ENCODE results near the gene ASGR1.
A peak's percentile ranks its signal among the peaks of the same experiment; 100 is the strongest.

ASGR1 gene

DNA sequence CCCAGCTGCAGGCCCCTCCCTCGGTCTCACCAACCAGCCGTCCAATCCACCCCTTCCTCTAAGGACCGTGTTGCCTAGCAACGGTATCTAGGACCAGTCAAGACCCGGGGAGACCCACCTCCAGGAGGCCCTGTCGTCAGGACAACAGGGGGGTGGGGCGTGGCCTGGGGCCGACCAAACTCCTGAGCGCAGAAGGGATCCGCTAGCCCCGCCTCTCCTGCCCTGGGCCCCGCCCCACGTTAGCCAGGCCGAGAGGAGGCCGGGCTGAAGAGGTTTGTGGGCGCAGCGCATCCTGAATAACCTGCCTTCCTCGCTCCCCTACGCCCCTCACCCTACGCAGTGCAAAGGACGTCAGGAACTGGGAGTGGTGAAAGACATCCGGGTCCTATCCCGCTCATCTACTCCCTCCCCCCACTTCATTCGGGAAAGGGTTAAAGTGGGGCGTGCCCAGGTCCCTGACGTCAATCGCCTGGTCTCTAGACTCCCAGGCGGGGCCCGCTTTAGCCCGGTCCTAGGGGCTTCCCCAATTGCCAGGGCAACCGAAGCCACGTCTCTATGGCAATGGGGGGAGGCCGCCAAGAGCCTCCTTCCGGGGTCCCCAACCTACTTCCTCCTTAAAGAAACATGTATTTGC, 25.8 kb upstream of the ASGR1 start (continued):
- TF ChIP-seq KLF10 (tag by site-specific recombination; IDR thresholded peaks at IDR 0.05), result peak; percentile 64; the same call in 1 of the 2 replicates
- TF ChIP-seq, protein P1, sequence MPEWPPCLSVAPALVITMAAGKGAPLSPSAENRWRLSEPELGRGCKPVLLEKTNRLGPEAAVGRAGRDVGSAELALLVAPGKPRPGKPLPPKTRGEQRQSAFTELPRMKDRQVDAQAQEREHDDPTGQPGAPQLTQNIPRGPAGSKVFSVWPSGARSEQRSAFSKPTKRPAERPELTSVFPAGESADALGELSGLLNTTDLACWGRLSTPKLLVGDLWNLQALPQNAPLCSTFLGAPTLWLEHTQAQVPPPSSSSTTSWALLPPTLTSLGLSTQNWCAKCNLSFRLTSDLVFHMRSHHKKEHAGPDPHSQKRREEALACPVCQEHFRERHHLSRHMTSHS (tag by site-specific recombination; IDR thresholded peaks at IDR 0.05), result no peak
- TF ChIP-seq ZNF629 (tag by site-specific recombination; IDR thresholded peaks at IDR 0.05), result peak; percentile 84
- TF ChIP-seq ZNF335 (tag by site-specific recombination; conservative IDR thresholded peaks at IDR 0.05), result peak; percentile 90
- TF ChIP-seq GLIS1 (tag by site-specific recombination; IDR thresholded peaks at IDR 0.05), result peak; percentile 51
- TF ChIP-seq ZNF341 (tag by site-specific recombination; IDR thresholded peaks at IDR 0.05; ENCODE audit: low read depth), result peak; percentile 28; the same call in 1 of the 2 replicates
- TF ChIP-seq SP2 (tag by site-specific recombination; IDR thresholded peaks at IDR 0.05), result peak; percentile 80
- TF ChIP-seq MYNN (tag by site-specific recombination; IDR thresholded peaks at IDR 0.05; ENCODE audit: borderline replicate concordance), result peak; percentile 84
- TF ChIP-seq, protein P2, sequence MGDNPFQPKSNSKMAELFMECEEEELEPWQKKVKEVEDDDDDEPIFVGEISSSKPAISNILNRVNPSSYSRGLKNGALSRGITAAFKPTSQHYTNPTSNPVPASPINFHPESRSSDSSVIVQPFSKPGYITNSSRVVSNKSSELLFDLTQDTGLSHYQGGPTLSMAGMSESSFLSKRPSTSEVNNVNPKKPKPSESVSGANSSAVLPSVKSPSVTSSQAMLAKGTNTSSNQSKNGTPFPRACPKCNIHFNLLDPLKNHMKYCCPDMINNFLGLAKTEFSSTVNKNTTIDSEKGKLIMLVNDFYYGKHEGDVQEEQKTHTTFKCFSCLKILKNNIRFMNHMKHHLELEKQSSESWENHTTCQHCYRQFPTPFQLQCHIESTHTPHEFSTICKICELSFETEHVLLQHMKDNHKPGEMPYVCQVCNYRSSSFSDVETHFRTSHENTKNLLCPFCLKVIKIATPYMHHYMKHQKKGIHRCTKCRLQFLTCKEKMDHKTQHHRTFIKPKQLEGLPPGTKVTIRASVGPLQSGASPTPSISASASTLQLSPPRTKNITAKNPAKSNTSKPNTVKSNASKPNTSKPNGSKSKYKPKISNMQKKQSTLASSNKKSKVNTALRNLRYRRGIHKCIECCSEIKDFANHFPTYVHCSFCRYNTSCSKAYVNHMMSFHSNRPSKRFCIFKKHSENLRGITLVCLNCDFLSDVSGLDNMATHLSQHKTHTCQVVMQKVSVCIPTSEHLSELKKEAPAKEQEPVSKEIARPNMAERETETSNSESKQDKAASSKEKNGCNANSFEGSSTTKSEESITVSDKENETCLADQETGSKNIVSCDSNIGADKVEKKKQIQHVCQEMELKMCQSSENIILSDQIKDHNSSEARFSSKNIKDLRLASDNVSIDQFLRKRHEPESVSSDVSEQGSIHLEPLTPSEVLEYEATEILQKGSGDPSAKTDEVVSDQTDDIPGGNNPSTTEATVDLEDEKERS (tag by site-specific recombination; IDR thresholded peaks at IDR 0.05), result no peak
- TF ChIP-seq GLIS2 (tag by site-specific recombination; IDR thresholded peaks at IDR 0.05), result peak; percentile 60; the same call in 1 of the 2 replicates
- TF ChIP-seq, protein P3, sequence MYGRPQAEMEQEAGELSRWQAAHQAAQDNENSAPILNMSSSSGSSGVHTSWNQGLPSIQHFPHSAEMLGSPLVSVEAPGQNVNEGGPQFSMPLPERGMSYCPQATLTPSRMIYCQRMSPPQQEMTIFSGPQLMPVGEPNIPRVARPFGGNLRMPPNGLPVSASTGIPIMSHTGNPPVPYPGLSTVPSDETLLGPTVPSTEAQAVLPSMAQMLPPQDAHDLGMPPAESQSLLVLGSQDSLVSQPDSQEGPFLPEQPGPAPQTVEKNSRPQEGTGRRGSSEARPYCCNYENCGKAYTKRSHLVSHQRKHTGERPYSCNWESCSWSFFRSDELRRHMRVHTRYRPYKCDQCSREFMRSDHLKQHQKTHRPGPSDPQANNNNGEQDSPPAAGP (tag by site-specific recombination; IDR thresholded peaks at IDR 0.05), result peak; percentile 77
- no peak for TF ChIP-seq ZNF112 (tag by site-specific recombination; IDR thresholded peaks at IDR 0.05)
- TF ChIP-seq, protein P4, sequence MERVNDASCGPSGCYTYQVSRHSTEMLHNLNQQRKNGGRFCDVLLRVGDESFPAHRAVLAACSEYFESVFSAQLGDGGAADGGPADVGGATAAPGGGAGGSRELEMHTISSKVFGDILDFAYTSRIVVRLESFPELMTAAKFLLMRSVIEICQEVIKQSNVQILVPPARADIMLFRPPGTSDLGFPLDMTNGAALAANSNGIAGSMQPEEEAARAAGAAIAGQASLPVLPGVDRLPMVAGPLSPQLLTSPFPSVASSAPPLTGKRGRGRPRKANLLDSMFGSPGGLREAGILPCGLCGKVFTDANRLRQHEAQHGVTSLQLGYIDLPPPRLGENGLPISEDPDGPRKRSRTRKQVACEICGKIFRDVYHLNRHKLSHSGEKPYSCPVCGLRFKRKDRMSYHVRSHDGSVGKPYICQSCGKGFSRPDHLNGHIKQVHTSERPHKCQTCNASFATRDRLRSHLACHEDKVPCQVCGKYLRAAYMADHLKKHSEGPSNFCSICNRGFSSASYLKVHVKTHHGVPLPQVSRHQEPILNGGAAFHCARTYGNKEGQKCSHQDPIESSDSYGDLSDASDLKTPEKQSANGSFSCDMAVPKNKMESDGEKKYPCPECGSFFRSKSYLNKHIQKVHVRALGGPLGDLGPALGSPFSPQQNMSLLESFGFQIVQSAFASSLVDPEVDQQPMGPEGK (tag by site-specific recombination; IDR thresholded peaks at IDR 0.05), result peak; percentile 89
- TF ChIP-seq, protein P5, sequence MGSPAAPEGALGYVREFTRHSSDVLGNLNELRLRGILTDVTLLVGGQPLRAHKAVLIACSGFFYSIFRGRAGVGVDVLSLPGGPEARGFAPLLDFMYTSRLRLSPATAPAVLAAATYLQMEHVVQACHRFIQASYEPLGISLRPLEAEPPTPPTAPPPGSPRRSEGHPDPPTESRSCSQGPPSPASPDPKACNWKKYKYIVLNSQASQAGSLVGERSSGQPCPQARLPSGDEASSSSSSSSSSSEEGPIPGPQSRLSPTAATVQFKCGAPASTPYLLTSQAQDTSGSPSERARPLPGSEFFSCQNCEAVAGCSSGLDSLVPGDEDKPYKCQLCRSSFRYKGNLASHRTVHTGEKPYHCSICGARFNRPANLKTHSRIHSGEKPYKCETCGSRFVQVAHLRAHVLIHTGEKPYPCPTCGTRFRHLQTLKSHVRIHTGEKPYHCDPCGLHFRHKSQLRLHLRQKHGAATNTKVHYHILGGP (tag by site-specific recombination; IDR thresholded peaks at IDR 0.05), result no peak
- TF ChIP-seq ZBTB8A (tag by site-specific recombination; IDR thresholded peaks at IDR 0.05), result peak; percentile 49
- TF ChIP-seq KLF16 (tag by site-specific recombination; IDR thresholded peaks at IDR 0.05), result peak; percentile 89
- TF ChIP-seq, protein P6, sequence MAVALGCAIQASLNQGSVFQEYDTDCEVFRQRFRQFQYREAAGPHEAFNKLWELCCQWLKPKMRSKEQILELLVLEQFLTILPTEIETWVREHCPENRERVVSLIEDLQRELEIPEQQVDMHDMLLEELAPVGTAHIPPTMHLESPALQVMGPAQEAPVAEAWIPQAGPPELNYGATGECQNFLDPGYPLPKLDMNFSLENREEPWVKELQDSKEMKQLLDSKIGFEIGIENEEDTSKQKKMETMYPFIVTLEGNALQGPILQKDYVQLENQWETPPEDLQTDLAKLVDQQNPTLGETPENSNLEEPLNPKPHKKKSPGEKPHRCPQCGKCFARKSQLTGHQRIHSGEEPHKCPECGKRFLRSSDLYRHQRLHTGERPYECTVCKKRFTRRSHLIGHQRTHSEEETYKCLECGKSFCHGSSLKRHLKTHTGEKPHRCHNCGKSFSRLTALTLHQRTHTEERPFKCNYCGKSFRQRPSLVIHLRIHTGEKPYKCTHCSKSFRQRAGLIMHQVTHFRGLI (tag by site-specific recombination; IDR thresholded peaks at IDR 0.05), result no peak
- peak; percentile 74 for TF ChIP-seq KLF1 (tag by site-specific recombination; IDR thresholded peaks at IDR 0.05)
- TF ChIP-seq, protein P7, sequence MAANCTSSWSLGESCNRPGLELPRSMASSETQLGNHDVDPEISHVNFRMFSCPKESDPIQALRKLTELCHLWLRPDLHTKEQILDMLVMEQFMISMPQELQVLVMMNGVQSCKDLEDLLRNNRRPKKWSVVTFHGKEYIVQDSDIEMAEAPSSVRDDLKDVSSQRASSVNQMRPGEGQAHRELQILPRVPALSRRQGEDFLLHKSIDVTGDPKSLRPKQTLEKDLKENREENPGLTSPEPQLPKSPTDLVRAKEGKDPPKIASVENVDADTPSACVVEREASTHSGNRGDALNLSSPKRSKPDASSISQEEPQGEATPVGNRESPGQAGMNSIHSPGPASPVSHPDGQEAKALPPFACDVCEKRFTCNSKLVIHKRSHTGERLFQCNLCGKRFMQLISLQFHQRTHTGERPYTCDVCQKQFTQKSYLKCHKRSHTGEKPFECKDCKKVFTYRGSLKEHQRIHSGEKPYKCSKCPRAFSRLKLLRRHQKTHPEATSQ (tag by site-specific recombination; IDR thresholded peaks at IDR 0.05), result no peak
- TF ChIP-seq, protein P8, sequence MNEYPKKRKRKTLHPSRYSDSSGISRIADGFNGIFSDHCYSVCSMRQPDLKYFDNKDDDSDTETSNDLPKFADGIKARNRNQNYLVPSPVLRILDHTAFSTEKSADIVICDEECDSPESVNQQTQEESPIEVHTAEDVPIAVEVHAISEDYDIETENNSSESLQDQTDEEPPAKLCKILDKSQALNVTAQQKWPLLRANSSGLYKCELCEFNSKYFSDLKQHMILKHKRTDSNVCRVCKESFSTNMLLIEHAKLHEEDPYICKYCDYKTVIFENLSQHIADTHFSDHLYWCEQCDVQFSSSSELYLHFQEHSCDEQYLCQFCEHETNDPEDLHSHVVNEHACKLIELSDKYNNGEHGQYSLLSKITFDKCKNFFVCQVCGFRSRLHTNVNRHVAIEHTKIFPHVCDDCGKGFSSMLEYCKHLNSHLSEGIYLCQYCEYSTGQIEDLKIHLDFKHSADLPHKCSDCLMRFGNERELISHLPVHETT (tag by site-specific recombination; IDR thresholded peaks at IDR 0.05), result peak; percentile 41; the same call in 1 of the 2 replicates
- TF ChIP-seq, protein P9, sequence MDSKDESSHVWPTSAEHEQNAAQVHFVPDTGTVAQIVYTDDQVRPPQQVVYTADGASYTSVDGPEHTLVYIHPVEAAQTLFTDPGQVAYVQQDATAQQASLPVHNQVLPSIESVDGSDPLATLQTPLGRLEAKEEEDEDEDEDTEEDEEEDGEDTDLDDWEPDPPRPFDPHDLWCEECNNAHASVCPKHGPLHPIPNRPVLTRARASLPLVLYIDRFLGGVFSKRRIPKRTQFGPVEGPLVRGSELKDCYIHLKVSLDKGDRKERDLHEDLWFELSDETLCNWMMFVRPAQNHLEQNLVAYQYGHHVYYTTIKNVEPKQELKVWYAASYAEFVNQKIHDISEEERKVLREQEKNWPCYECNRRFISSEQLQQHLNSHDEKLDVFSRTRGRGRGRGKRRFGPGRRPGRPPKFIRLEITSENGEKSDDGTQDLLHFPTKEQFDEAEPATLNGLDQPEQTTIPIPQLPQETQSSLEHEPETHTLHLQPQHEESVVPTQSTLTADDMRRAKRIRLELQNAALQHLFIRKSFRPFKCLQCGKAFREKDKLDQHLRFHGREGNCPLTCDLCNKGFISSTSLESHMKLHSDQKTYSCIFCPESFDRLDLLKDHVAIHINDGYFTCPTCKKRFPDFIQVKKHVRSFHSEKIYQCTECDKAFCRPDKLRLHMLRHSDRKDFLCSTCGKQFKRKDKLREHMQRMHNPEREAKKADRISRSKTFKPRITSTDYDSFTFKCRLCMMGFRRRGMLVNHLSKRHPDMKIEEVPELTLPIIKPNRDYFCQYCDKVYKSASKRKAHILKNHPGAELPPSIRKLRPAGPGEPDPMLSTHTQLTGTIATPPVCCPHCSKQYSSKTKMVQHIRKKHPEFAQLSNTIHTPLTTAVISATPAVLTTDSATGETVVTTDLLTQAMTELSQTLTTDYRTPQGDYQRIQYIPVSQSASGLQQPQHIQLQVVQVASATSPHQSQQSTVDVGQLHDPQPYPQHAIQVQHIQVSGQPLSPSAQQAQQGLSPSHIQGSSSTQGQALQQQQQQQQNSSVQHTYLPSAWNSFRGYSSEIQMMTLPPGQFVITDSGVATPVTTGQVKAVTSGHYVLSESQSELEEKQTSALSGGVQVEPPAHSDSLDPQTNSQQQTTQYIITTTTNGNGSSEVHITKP (tag by site-specific recombination; IDR thresholded peaks at IDR 0.05), result peak; percentile 89
- peak; percentile 60; the same call in 1 of the 2 replicates for TF ChIP-seq ZFHX2 (tag by site-specific recombination; conservative IDR thresholded peaks at IDR 0.05)

Measured in HEK293 (cell line).